ENCODE data around the gene ANKRD7. TPM values are rescaled to one million over a fixed set of nuclear protein-coding genes. Genes with fewer than 3 reads are reported as not detected.

Gene ANKRD7, protein sequence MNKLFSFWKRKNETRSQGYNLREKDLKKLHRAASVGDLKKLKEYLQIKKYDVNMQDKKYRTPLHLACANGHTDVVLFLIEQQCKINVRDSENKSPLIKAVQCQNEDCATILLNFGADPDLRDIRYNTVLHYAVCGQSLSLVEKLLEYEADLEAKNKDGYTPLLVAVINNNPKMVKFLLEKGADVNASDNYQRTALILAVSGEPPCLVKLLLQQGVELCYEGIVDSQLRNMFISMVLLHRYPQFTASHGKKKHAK
- 1.3 TPM for polyA plus RNA-seq (2013, experiment 1 of 2; ENCODE audit: insufficient read length)
- 0.83 TPM for polyA plus RNA-seq (2013, experiment 2 of 2; ENCODE audit: insufficient read length)

DNA sequence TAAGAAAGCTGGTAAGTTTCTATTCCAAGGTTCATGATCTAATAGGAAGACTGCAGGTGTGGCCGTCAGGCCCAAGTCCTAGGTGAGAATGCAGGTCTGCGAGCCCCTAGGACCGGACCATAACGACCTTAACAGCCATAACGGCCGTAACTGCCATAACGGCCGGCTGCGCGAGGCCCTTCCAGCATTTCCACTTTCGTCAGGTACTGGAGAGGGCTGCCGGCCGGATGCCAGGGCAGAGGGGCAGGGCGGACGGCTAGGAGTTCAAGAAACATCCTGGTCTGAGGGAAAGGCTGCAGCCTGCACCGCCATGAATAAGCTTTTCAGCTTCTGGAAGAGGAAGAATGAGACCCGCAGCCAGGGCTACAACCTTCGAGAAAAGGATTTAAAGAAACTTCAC, at the start of gene ANKRD7:
TSS of gene ANKRD7 (plus strand) at position 184 of the 400 bp plus-strand sequence. CDS start at position 311, 127 bp downstream.
- DNase-seq, result no peak

DNA sequence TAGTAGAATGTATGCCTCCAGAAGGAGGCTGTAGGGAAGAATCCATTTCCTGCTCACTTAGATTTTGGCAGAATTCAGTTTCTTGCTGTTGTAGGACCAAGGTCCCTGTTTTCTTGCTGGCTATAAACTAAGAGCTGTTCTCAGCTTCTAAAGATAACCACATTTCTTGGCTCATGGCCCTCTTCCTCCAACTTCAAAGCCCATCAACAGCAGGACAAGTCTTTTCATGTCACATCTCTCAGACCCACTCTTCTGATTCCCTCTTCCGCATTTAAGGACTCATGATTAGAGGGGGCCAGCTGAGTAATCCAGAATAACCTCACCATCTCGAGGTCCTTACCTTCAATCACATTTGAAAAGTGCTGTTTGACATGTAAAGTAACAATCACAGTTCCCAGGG, 48.8 kb upstream of the ANKRD7 start:
- DNase-seq, result no peak

GRCh38 chr7:118179191-118179590, 45.3 kb upstream of the ANKRD7 start:
- DNase-seq, result no peak

DNA sequence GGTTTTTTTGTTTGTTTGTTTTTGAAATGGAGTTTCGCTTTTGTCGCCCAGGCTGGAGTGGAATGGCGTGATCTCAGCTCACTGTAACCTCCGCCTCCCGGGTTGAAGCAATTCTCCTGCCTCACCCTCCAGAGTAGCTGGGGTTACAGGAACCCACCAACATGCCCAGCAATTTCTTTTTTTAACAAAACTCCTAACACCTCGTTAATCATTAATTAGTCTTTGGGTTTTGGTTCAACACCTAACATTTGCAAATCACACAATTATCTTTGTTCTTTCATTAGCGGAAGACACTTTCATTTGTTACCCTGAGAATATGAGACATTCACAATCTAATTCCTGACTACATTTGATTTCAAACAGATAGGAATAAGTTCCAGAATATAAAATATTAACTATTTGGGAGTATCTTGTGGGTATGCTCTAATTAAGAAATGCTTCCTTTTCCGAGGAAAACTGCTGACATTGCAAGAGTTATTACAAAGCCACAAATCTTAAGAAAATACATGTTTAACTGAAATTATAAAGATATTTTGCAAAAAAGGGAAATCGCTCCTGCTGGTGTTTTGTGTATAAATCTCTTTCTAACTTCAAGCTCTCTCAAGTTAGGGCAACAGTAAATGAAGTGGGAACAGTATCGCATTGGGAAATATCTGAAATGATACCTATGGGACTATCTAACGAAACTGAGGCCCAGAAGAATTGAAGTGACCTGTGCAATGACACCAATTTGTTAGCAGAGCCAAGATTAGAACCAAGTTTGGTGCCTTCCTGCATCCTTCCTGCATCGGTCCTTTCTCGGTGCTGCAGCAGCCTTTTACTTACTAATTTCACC, 41.7 kb upstream of the ANKRD7 start:
- no peak for DNase-seq

DNA sequence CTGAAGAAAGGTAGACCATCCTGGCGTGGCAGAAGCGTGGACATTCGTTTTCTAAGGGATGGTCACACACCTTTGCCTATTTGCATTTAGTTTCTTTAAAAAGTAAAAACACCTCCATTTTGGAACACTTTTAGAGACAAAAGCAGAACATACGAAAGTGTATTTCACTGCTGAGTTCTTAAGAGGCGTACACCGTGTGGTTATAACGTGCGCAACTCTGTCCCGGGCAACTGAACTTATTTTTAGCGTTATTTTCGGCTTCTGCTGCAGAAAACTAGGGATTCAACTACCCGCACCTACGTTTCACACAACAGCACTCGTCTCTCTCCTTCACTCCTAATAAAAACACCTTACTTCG, 41.1 kb upstream of the ANKRD7 start:
- no peak for DNase-seq

DNA sequence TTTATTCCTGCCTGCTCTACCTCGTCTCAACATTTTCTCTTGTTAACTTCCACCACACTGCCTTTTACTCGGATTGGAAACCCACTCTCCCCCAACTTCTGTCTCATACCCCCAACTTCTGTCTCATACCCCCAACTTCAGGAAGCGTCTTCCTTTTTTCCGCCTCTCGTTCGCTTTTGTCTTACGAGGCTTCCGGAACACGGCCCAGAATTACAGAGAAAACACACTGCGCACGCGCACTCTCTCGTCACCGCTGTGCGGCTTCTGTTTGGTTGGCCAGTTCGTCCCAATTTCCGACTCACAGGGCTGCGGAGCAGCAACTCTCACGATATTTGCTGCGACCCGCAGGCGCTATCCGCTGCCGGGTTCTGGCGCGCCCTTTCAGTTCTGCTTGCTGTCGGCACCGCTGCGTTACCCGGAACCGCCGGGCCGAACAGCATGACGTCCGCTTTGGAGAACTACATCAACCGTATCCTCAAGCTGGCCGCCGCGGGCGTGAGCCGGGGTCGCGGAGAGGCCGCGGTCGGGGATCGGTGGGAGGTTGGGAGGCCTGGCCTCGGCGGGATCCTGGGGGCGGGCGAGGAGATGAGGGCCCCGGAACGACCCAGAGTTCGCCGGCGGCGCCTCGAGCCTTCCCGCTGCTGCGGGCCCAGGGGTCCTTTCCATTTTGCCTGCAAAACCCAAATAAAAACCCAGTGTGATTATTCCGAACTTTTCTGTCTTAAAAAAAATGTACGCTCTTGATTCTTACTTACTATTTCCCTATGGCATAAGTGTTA, 40.5 kb upstream of the ANKRD7 start, which contains the start of gene LSM8:
TSS of gene LSM8 (plus strand) at position 379 of the 779 bp plus-strand sequence. CDS start at position 439, 60 bp downstream.
- peak; percentile 98 for DNase-seq

GRCh38 chr7:118184565-118184940, 40.0 kb upstream of the ANKRD7 start:
- no peak for DNase-seq

DNA sequence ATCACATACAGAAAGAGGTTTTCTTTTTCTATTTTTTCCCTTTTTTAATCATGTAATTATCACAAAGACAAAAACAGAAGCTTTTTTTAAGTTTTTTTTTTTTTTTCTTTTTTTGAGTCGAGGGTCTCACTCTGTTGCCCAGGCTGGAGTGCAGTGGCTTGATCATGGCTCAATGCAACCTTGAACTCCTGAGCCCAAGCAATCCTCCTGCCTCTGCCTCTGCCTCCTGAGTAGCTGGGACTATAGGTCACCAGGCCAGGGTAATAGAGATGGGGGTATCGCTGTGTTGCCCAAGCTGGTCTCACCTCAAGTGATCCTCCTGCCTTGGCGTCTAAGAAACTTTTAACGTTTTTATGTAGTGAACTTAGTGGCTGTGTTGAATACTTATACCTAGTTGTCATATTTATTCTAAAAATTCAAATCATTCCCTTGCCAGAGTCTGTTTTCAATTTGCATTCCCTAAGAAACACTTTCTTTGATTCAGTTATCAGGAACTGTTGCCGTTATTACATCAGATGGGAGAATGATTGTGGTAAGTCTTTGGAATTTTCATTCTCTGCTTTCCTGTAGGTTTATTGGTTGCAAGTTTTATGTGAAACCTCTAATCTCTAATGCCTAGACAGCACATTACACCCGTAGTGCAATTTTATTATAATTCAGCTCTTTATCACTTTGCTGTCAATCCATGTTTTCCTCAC, 39.2 kb upstream of the ANKRD7 start:
- DNase-seq, result peak; percentile 85

DNA sequence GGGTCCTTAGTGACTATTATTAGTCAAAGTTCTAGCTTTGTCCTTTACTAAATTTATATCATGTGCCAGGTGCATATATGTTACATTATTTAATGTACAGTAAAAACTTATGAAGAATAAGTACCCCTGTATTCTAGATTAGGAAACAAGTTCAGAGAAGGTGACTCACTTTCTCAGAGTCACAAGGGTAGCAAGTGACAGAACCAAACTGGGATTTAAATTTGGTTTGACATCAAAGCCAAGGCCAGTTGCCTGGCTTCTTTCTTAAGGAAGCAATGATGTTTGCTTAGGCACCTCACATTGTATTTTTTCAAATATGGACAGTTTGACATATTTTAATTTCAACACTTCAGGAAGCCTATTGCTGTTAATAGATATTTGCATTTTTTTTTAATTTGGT, 38.0 kb upstream of the ANKRD7 start:
- no peak for DNase-seq

DNA sequence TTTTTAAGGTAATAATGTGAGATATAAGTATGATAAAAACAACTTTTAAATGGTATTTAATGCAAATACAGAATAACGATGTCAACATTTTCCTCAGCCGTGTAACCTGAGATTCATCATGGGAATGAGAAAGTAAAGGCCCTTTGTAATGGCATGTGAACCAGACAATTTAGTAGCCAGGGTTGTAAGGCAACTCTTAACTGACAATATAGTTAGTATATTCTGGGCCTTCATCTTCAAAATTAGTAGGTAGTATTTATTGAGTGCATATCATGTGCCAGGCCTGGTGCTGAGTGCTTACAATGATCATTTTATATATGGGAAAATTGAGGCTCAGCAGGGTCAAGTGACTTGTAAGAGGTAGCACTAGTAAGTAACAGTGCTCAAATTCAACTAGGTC, 29.9 kb upstream of the ANKRD7 start:
- no peak for DNase-seq

GRCh38 chr7:118195837-118196474, 28.5 kb upstream of the ANKRD7 start:
- DNase-seq, result peak; percentile 43

DNA sequence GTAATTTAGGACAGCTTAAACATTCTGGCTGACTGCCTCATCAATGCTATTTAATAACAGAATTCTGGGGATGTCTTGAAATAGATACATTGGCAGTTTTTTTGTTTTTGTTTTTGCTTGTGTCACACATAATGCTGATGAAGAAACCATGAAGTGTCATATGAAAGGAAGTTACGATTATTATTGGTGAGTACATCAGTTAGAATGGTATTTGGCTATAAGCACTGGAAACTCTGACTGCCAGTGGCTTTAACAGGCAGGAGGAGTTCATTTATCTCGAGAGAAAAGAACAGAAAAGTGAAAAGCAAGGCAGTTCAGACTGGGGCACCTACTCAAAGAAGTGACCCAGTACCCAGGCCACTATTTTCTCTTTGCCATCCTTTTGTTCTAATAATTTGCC, 22.4 kb upstream of the ANKRD7 start:
- DNase-seq, result no peak

DNA sequence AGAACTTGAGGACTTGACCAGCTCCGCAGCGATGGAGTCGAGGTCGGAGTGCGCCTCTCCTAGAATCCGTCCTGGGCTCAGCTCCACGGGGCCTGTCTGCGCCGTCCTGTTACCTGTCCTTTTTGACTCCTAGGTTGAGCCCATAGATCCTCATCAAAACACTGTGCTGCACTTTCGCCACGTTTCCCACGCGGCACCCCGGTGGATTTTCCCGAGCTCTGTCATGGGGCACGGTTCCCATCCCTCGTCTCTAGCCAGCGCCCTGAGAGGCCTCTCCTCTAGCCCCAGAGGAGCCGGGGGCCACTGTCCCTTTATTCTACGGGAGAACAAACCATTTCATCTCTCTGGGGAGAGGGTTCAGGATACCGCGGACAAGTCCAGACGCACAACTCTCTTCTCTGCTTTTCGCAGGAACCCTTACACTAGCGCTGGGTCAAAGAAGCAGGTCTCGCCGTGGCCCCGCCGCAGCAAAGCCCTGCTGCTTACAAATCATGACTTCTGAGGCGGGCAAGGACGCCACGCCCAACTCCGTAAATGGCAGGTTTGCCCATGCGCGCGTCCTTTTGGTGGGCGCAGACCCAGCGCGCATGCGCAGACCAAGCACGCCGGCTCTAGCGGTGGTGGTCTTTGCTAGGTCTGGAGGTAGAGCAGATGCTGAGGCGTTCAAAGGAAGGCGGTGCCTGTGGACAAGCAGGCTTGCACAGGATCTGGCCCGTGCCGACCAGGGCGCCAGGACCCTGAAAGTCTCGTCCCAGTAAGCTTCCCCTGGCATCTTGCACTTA, 10.3 kb upstream of the ANKRD7 start:
- DNase-seq, result peak; percentile 84

DNA sequence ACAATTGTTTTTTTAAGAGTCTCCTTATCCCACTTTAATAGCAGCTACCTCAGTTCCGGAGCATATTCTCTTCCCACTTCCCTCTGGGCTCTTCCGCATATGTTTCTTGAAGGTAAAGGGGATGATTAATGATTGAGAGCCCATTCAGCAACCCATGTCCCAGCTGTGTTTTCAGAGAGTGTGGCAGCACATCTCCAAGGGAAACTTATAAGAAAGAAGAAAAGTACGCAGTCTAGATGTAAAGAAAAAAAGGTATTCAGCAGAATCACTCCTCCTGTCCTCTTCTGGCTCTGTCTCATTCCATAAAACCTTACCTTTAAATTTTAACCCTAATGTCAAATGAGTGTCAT, 9.7 kb upstream of the ANKRD7 start:
- no peak for DNase-seq

DNA sequence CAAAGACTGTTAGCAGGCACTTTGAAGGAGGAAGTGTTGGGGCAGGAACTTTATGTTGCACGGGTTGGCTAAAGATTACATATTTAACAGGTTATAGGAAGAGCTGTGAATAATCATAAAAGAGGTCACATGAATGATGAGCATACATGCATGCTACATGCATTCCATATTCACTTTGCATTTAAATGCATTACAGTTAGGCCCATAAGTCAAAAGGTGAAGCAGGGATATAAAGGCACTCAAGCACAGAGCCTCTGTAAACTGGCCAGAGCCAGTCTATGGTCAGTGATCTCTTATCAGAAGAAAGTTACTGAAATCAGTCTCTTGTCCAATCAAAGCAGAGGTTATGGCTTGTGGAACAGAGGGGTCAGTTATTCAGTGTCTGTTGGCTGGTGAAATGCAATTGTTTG, 7.3 kb upstream of the ANKRD7 start:
- no peak for DNase-seq

- peak; percentile 10 for DNase-seq
Measured at GRCh38 chr7:118218413-118219156, 5.9 kb upstream of the ANKRD7 start.

- no peak for DNase-seq
Measured at GRCh38 chr7:118219157-118219512, 5.4 kb upstream of the ANKRD7 start.

GRCh38 chr7:118220583-118220982, 3.9 kb upstream of the ANKRD7 start:
- DNase-seq, result no peak

GRCh38 chr7:118222591-118222990, 1.9 kb upstream of the ANKRD7 start:
- no peak for DNase-seq

DNA sequence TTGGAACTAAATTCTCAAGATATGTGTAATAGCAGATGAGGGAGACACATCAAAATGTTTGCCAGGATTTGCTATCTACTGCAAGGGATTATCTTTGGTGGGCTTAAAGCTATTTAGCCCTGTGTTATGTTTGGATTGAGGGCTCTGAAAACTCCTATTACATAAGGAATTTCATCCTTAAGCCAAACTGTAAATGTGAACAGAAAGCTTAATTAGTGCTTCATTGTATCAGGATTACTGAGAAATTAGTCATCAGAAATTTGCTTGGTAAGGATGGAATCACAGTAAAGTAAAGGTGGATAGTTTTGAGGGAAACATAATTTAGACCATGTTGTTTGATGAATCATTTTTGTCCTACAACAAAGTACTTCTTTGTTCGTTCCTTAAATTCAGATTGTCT, 8.3 kb downstream of the ANKRD7 start:
- no peak for DNase-seq

DNA sequence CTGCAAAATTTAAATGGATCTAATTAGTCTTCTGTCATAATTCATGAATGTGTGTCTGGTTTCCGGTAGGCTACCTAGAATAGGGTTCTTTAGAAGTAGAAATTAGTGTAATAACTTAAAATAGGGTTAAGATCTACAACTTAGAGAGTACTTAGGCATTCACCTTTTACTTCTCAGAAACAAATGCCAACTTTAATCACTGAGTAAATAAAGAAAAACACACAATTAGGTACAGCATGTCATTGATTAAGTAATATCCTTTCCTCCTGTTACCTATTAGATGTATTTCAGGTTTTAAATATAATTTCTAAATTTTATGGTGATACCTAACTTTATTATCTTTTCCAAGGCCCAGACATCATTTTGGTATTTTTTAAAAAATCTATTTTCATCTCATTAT, 9.3 kb downstream of the ANKRD7 start:
- no peak for DNase-seq

Data from fibroblast of skin of scalp (primary cell).